HEK293 (cell line): ENCODE data around the gene CBY1.
A peak's percentile ranks its signal among the peaks of the same experiment; 100 is the strongest.

ENCODE experiments used
- CTCF ChIA-PET: fragments of 350-600 bp; formaldehyde crosslinking; extraction: SDS; loops from one replicate; lab custom pipeline; 2021; ENCODE audit warnings: antibody characterized with exemption; lab: Yijun Ruan, JAX
- POLR2A ChIA-PET: fragments of 300-600 bp; formaldehyde crosslinking; extraction: SDS; loops from one replicate; lab custom pipeline; 2020; ENCODE audit warnings: antibody characterized with exemption, inconsistent platforms; lab: Yijun Ruan, JAX
- H3K27ac ChIP-seq: fragments of 200-500 bp; sonication (Bioruptor generic); 2 replicates; pipeline ENCODE4 v1.5.1; 2014; ENCODE audit warnings: low read depth, low read length, control low read depth, inconsistent platforms; ENCODE audit errors: extremely low read depth
- H3K36me3 ChIP-seq, 2 experiments: fragments of 200-500 bp in 1 of 2; sonication (Bioruptor generic) in 1 of 2; 1 replicate in 1 of 2; 2 replicates in 1 of 2; pipeline ENCODE4 v1.5.1; 2014 to 2017; ENCODE audit warnings: inconsistent platforms in 2 of 2, low read length in 2 of 2; ENCODE audit not compliant: control insufficient read depth in 2 of 2, insufficient read depth in 1 of 2
- H3K4me1 ChIP-seq: fragments of 200-500 bp; sonication (Bioruptor generic); 2 replicates; pipeline ENCODE4 v1.5.1; 2014; ENCODE audit warnings: mild to moderate bottlenecking, low read length, inconsistent platforms; ENCODE audit not compliant: control insufficient read depth, insufficient read depth
- H3K4me3 ChIP-seq: 2 replicates; pipeline ENCODE4 v1.5.1; 2011; ENCODE audit warnings: low read depth, mild to moderate bottlenecking, control low read depth, low read length, moderate library complexity
- H3K9me3 ChIP-seq: fragments of 200-500 bp; sonication (Bioruptor generic); 2 replicates; pipeline ENCODE4 v1.5.1; 2014; ENCODE audit warnings: low read depth, low read length, inconsistent platforms; ENCODE audit not compliant: control insufficient read depth, insufficient read depth
- INSM2 ChIP-seq: fragments of 450-650 bp; formaldehyde crosslinking; IDR thresholded peaks from 2 replicates; pipeline ENCODE4 v1.5.1; 2016; ENCODE audit warnings: missing biosample characterization, missing genetic modification characterization
- KLF17 ChIP-seq: fragments of 450-650 bp; formaldehyde crosslinking; IDR thresholded peaks from 2 replicates; pipeline ENCODE4 v1.5.1; 2016; ENCODE audit warnings: missing biosample characterization, missing genetic modification characterization
- OSR2 ChIP-seq: fragments of 450-650 bp; formaldehyde crosslinking; IDR thresholded peaks from 2 replicates; pipeline ENCODE4 v1.5.1; 2016; ENCODE audit warnings: missing biosample characterization, missing genetic modification characterization
- PRDM6 ChIP-seq: fragments of 450-650 bp; formaldehyde crosslinking; IDR thresholded peaks from 2 replicates; pipeline ENCODE4 v1.5.1; 2017; ENCODE audit warnings: missing biosample characterization, missing genetic modification characterization
- ZBTB11 ChIP-seq: fragments of 450-650 bp; formaldehyde crosslinking; conservative IDR thresholded peaks from 2 replicates; pipeline ENCODE4 v1.5.1; 2016; ENCODE audit warnings: low read depth, missing biosample characterization, missing genetic modification characterization
- ZBTB20 ChIP-seq: fragments of 450-650 bp; formaldehyde crosslinking; IDR thresholded peaks from 2 replicates; pipeline ENCODE4 v1.5.1; 2016; ENCODE audit warnings: missing biosample characterization, missing genetic modification characterization
- ZBTB48 ChIP-seq: fragments of 450-650 bp; formaldehyde crosslinking; IDR thresholded peaks from 2 replicates; pipeline ENCODE4 v1.5.1; 2016; ENCODE audit warnings: missing biosample characterization, missing genetic modification characterization
- ZBTB8A ChIP-seq: fragments of 450-650 bp; formaldehyde crosslinking; IDR thresholded peaks from 2 replicates; pipeline ENCODE4 v1.5.1; 2016; ENCODE audit warnings: missing biosample characterization, missing genetic modification characterization
- ZFP37 ChIP-seq: fragments of 450-650 bp; formaldehyde crosslinking; IDR thresholded peaks from 2 replicates; pipeline ENCODE4 v1.5.1; 2016; ENCODE audit warnings: missing biosample characterization, missing genetic modification characterization
- ZNF146 ChIP-seq: fragments of 450-650 bp; formaldehyde crosslinking; IDR thresholded peaks from 2 replicates; pipeline ENCODE4 v1.5.1; 2016; ENCODE audit warnings: missing biosample characterization, missing genetic modification characterization
- ZNF157 ChIP-seq: fragments of 450-650 bp; formaldehyde crosslinking; IDR thresholded peaks from 2 replicates; pipeline ENCODE4 v1.5.1; 2016; ENCODE audit warnings: missing biosample characterization, missing genetic modification characterization
- ZNF16 ChIP-seq: fragments of 450-650 bp; formaldehyde crosslinking; IDR thresholded peaks from 2 replicates; pipeline ENCODE4 v1.5.1; 2016; ENCODE audit warnings: low read depth, missing biosample characterization, missing genetic modification characterization
- ZNF391 ChIP-seq: fragments of 450-650 bp; formaldehyde crosslinking; IDR thresholded peaks from 2 replicates; pipeline ENCODE4 v1.5.1; 2016; ENCODE audit warnings: low read depth, missing biosample characterization, missing genetic modification characterization, borderline replicate concordance
- ZNF449 ChIP-seq: fragments of 450-650 bp; formaldehyde crosslinking; IDR thresholded peaks from 2 replicates; pipeline ENCODE4 v1.5.1; 2017; ENCODE audit warnings: missing biosample characterization, mild to moderate bottlenecking, missing genetic modification characterization, moderate library complexity
- ZNF548 ChIP-seq: fragments of 450-650 bp; formaldehyde crosslinking; IDR thresholded peaks from 2 replicates; pipeline ENCODE4 v1.5.1; 2016; ENCODE audit warnings: missing biosample characterization, missing genetic modification characterization
- ZNF670 ChIP-seq: fragments of 450-650 bp; formaldehyde crosslinking; IDR thresholded peaks from 2 replicates; pipeline ENCODE4 v1.5.1; 2016; ENCODE audit warnings: missing biosample characterization, missing genetic modification characterization, low read depth

CBY1 gene

GRCh38 chr22:38700789-38701628, 44.6 kb downstream of the CBY1 start, which contains the start of gene JOSD1 (continued):
- peak; percentile 33; the same call in 1 of the 2 replicates for TF ChIP-seq ZBTB11 (tag by site-specific recombination)
- TF ChIP-seq ZNF449: peak; percentile 65; the same call in 1 of the 2 replicates
- no peak for TF ChIP-seq ZNF16 (tag by site-specific recombination)
- TF ChIP-seq, all 188 proteins: peak for 96

- Histone ChIP-seq H3K36me3 (peaks cover 0 to 14% of the 10 kb centered on the region in 2 experiments; a peak in 1 of 3 replicates), H3K4me1 (peaks cover 13% of the 10 kb centered on the region), H3K4me3 (peak overlapping the region; percentile 32), H3K9me3 (no peaks in the 10 kb centered on the region), H3K27ac (peak overlapping the region; percentile 63)
- TF ChIP-seq ZBTB48 (tag by site-specific recombination) (0 out of 2 replicates have a peak, but pooled peaks have one; percentile 25), ZNF391 (tag by site-specific recombination) (0 out of 2 replicates have a peak, but pooled peaks have one; percentile 67), PRDM6 (0 out of 2 replicates have a peak, but pooled peaks have one; percentile 18), ZNF548 (tag by site-specific recombination) (no peak), ZBTB20 (peak; percentile 32; the same call in 1 of the 2 replicates)
- ChIA-PET CTCF (interaction anchor here (0.9 kb wide), 1 partner anchor 21 kb away, joined by 4 read pairs; no protein-coding TSS in a partner anchor), POLR2A (no interaction called here)
These were observed 48.3 kb downstream of the CBY1 start for GRCh38 chr22:38704654-38705234.

- Histone ChIP-seq H3K36me3 (peaks cover 0 to 21% of the 10 kb centered on the region in 2 experiments; a peak in 1 of 3 replicates), H3K9me3 (no peaks in the 10 kb centered on the region), H3K4me1 (peaks cover 13% of the 10 kb centered on the region), H3K4me3 (peak within 1 kb of the TSS; percentile 92), H3K27ac (peak within 1 kb of the TSS; percentile 94)
- ChIA-PET CTCF (interaction anchor here (0.6 to 1.0 kb wide), 5 partner anchors 9 to 653 kb away, joined by 3 to 4 read pairs (median 3); partner anchors contain the start of gene TOMM22), POLR2A (interaction anchor here (0.6 to 2.0 kb wide), 11 partner anchors 8 to 146 kb away, joined by 3 to 17 read pairs (median 6); partner anchors contain the start of gene TOMM22)
- TF ChIP-seq ZNF157 (tag by site-specific recombination) (no peak), ZBTB8A (peak; percentile 13; the same call in 1 of the 2 replicates), KLF17 (peak; percentile 67), INSM2 (tag by site-specific recombination) (peak; percentile 82), ZNF146 (no peak), ZFP37 (tag by site-specific recombination) (no peak), ZNF670 (tag by site-specific recombination) (no peak), OSR2 (tag by site-specific recombination) (peak; percentile 74)
These were observed 49.0 kb downstream of the CBY1 start, which contains the start of gene GTPBP1 for GRCh38 chr22:38705235-38706100. Gene GTPBP1, plus strand, starts transcription at chr22:38705944. Its CDS starts 12 bp downstream, at chr22:38705956.
